Lower lobe of right lung (tissue), 2 donors: ENCODE data around the gene BMPR1B. TPM values are rescaled to one million over a fixed set of nuclear protein-coding genes. Genes with fewer than 3 reads are reported as not detected.

Source experiments
- ATAC-seq, 2 donors: fragments of 200-7000 bp; cut with Tn5 transposase; one replicate each; pipeline ENCODE4 v1.9.1; 2020 to 2022; ENCODE audit warnings: mild to moderate bottlenecking in 2 of 2, moderate library complexity in 2 of 2
- DNase-seq: peaks from one replicate; pipeline ENCODE4 v3.0.0-alpha.2; 2020
- H3K27ac ChIP-seq: fragments of 200-600 bp; one replicate; pipeline ENCODE4 v1.8.0; 2022
- H3K27me3 ChIP-seq: fragments of 200-600 bp; one replicate; pipeline ENCODE4 v1.8.0; 2022; ENCODE audit warnings: low read depth
- H3K36me3 ChIP-seq: fragments of 200-600 bp; one replicate; pipeline ENCODE4 v1.8.0; 2022; ENCODE audit warnings: mild to moderate bottlenecking
- H3K4me1 ChIP-seq: fragments of 200-600 bp; one replicate; pipeline ENCODE4 v1.8.0; 2022
- H3K4me3 ChIP-seq: fragments of 200-600 bp; one replicate; pipeline ENCODE4 v1.8.0; 2022; ENCODE audit warnings: mild to moderate bottlenecking
- H3K9me3 ChIP-seq: fragments of 200-600 bp; one replicate; pipeline ENCODE4 v1.8.0; 2022
- intact Hi-C: fragments of 100-400 bp; cut with DNase I; formaldehyde crosslinking; loops from one replicate; pipeline ENCODE4 v1.11.0; 2022
- total RNA-seq: library from RNA; stranded (reverse); fragmentation: NEBNext Ultra II Directional; extraction: Animal tissue kit (Norgen Biotek cat#: 25700); gene quantifications from one replicate; pipeline ENCODE4 v1.2.1, GENCODE V29; 2021
- TF ChIP-seq, protein P1 (sequence below): fragments of 200-600 bp; IDR thresholded peaks from one replicate; pipeline ENCODE4 v1.8.0; 2022; ENCODE audit warnings: antibody characterized with exemption, mild to moderate bottlenecking
- donor health status: DM: no; HTN: yes; CAD: no; lungs with severe emphysema.

The BMPR1B gene
- total RNA-seq, 1 donor from 2014 or later = 6.0 TPM

DNA sequence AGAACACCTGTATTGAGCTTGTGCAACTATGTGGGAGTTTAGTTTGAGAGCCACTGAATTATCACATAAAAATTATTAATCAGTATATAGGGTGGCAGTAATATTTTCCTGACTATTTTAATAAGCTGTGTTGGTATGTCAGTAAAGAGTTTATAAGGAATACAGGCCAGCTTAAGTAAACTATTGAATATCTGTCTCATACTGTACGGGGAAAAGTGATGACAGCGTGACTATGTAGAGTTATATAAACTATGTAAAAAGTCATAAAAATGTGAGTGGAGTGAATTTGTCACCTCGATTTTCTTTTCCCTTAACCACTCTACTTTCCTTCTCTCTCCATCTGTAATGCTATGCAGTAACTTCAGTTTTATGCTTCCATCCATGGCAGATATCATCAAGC, 250.2 kb downstream of the BMPR1B start:
- DNase-seq (no peak), ATAC-seq (no peak)
- no peaks in the 10 kb centered on the region for H3K27me3 ChIP-seq
- intact Hi-C loops = no loop called here
- H3K27ac ChIP-seq = no peak overlapping the region
- H3K36me3 ChIP-seq = no peaks in the 10 kb centered on the region
- H3K4me3 ChIP-seq = no peak overlapping the region
- H3K4me1 ChIP-seq = no peaks in the 10 kb centered on the region
- TF ChIP-seq, protein P1, sequence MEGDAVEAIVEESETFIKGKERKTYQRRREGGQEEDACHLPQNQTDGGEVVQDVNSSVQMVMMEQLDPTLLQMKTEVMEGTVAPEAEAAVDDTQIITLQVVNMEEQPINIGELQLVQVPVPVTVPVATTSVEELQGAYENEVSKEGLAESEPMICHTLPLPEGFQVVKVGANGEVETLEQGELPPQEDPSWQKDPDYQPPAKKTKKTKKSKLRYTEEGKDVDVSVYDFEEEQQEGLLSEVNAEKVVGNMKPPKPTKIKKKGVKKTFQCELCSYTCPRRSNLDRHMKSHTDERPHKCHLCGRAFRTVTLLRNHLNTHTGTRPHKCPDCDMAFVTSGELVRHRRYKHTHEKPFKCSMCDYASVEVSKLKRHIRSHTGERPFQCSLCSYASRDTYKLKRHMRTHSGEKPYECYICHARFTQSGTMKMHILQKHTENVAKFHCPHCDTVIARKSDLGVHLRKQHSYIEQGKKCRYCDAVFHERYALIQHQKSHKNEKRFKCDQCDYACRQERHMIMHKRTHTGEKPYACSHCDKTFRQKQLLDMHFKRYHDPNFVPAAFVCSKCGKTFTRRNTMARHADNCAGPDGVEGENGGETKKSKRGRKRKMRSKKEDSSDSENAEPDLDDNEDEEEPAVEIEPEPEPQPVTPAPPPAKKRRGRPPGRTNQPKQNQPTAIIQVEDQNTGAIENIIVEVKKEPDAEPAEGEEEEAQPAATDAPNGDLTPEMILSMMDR = no peak
- H3K9me3 ChIP-seq = no peaks in the 10 kb centered on the region

DNA sequence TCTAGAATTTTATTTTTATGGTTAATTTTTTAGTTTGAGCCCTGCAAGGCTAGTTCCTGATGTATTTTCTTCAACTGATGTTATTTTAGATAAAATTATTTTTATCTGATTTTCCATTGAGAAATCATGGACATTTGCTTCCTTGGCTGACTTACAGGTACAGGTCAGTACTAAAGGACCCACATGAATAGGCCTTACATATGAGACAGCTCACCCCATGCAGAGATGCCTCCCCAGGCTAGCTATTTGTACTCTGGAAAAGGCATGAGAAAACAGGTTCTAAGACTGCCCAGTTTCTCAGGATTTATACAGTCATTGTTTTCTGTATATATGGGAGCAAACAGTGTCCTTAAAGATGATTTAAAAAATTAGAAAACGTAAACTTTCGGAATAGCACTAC, 255.5 kb downstream of the BMPR1B start:
- Histone ChIP-seq H3K36me3 (no peaks in the 10 kb centered on the region), H3K4me3 (no peak overlapping the region), H3K4me1 (no peaks in the 10 kb centered on the region), H3K27ac (no peak overlapping the region), H3K27me3 (no peaks in the 10 kb centered on the region), H3K9me3 (no peaks in the 10 kb centered on the region)
- DNase-seq (no peak), ATAC-seq (no peak)
- intact Hi-C loops = no loop called here
- TF ChIP-seq, protein P1 = no peak

DNA sequence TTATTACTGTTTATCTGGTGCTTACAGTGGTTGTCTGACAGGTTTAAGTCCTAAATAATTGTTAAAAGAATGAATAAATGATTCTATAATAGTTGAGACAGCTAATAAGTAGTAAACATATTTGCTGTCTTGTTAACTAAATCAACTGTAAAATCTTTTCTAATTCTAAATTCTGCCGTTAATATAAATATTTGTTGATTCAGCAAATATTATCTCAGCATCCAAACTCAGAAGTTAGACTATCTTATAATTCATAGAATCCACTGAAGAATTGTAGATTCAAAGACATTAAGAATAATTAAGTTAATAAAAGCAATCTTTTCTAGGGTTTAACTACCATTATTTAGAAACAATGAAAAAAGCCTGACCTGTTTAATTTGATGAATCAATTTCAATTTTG, 256.3 kb downstream of the BMPR1B start:
- Histone ChIP-seq H3K9me3 (no peaks in the 10 kb centered on the region), H3K27me3 (no peaks in the 10 kb centered on the region), H3K4me3 (no peak overlapping the region), H3K27ac (no peak overlapping the region), H3K36me3 (no peaks in the 10 kb centered on the region), H3K4me1 (no peaks in the 10 kb centered on the region)
- no peak for DNase-seq
- no peak for ATAC-seq
- TF ChIP-seq, protein P1 = no peak
- intact Hi-C loops = no loop called here

DNA sequence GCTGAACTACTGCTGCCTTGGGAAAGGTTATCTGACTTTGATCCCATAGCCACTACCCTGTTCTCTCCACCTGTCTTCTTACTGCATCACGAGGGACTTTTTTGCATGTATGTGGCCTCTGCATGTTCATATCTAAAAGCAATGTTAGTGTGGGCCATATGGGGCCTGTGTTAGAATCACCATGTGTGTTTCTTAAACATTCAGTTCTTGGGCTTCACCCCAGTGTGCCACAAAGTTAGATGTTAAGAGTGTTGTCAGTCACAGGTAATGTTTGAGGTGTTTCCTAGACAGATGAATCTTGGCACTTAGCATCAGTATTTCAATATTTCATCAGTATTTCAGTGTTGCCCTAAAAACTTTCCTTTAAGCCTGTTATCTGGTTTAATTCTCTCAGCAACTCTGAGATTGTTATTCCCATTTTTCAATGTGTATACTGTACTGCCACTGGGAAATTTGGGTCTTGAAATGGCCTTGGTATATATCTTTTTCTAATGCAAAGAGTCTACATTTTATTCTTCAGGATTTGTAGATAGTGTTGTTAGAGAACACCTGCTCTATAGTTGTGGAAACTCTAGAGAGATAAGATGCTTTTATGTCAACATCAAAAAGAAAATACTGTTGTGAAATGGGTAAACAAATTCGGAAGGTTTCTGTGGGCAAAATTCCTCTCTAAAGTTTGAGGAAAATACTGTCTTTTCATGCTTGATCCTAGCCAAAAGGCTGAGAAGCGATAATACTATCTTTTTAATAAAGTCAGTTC, 259.7 kb downstream of the BMPR1B start:
- H3K27me3 ChIP-seq = no peaks in the 10 kb centered on the region
- intact Hi-C loops = no loop called here
- TF ChIP-seq, protein P1 = no peak
- no peaks in the 10 kb centered on the region for H3K36me3 ChIP-seq
- no peak overlapping the region for H3K27ac ChIP-seq
- ATAC-seq = no peak
- no peak overlapping the region for H3K4me3 ChIP-seq
- no peak for DNase-seq
- H3K4me1 ChIP-seq = no peaks in the 10 kb centered on the region
- H3K9me3 ChIP-seq = no peaks in the 10 kb centered on the region

DNA sequence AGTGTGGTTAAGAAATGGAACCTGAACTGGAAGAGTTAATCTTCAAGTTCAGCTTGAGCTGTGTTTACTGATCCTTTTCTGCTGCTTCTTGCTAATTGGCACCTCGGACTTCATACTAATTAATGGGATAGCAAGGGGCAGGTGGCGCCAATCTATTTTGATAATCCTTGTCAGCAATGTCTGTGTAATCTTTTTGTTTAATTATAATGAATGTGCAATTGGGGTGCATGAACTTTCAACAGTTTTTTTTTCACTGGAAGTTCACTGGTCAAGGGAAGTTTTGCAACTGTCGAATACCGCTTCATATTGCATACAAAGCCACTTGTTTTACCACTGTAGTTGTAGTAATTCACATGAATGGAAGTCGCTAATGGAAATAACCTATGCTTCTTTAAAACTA, 261.0 kb downstream of the BMPR1B start:
- Histone ChIP-seq H3K9me3 (no peaks in the 10 kb centered on the region), H3K4me1 (no peaks in the 10 kb centered on the region), H3K27me3 (no peaks in the 10 kb centered on the region), H3K36me3 (no peaks in the 10 kb centered on the region), H3K4me3 (no peak overlapping the region), H3K27ac (no peak overlapping the region)
- intact Hi-C loops = no loop called here
- DNase-seq (no peak), ATAC-seq (no peak)
- TF ChIP-seq, protein P1 = no peak
